GM18520 (cell line): Measurements from ENCODE around the gene NDC1.
"Not testable (repeated sequence)": the region's sequence is repeated elsewhere in the genome, so short reads cannot be mapped to it uniquely, and the experiment has no call there.

Source experiments
- ATAC-seq: cut with Tn5 transposase; IDR thresholded peaks from one replicate; pipeline ENCODE4 v1.9.1; 2021; ENCODE audit not compliant: unreplicated experiment

Gene NDC1, protein sequence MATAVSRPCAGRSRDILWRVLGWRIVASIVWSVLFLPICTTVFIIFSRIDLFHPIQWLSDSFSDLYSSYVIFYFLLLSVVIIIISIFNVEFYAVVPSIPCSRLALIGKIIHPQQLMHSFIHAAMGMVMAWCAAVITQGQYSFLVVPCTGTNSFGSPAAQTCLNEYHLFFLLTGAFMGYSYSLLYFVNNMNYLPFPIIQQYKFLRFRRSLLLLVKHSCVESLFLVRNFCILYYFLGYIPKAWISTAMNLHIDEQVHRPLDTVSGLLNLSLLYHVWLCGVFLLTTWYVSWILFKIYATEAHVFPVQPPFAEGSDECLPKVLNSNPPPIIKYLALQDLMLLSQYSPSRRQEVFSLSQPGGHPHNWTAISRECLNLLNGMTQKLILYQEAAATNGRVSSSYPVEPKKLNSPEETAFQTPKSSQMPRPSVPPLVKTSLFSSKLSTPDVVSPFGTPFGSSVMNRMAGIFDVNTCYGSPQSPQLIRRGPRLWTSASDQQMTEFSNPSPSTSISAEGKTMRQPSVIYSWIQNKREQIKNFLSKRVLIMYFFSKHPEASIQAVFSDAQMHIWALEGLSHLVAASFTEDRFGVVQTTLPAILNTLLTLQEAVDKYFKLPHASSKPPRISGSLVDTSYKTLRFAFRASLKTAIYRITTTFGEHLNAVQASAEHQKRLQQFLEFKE

DNA sequence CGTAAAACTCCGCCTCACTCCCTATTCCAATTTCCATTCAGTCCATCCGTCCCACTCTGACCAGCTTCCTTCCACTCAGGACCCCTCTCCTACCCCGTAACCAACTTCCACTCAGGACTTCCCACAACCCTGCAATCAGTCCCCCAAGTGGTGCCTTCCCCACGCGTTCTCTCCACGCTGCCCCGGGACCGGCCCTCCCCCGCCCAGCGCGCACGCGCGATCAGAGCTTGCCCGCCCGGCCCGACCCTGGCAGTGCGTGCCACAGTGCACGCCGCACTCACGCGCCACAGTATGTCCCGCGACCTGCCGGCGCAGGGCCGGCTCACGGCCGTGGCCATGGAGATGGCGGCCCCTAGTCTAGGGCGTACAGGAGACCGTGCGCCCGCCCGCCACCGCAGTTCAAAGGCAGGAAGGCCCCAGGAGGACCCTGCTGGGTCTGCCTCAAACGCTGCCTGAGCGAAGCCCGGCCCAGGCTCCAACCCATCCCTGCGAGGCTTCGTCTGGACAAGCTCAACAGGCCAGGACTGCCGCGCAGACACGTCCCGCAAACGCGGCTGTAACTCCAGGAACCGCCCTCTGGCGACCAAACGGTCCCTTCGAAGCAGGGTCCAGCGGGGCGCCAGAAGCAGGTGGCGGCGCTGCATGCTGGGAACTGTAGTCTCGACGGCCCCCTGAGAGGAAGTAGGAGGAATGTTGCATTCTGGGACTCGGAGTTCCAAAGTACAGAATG, at the start of gene NDC1:
Gene NDC1, minus strand, starts transcription at position 373 of the 730 bp plus-strand sequence. Its CDS starts 35 bp downstream, at position 338.
- peak; percentile 79 for ATAC-seq

DNA sequence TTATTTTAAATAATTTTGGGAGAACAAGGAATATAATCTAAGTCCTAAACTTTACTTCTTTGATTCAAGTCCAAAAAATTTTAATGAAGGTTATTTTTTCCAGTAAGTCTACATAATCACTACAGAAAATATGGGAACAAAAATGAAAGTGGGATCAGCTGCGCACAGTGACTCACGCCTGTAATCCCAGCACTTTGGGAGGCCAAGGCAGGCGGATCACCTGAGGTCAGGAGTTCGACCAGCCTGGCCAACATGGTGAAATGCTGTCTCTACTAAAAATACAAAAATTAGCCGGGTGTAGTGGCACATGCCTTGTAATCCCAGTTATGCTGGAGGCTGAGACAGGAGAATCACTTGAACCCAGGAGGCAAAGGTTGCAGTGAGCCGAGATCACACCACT, 45.5 kb upstream of the NDC1 start:
- not testable (repeated sequence) for ATAC-seq

DNA sequence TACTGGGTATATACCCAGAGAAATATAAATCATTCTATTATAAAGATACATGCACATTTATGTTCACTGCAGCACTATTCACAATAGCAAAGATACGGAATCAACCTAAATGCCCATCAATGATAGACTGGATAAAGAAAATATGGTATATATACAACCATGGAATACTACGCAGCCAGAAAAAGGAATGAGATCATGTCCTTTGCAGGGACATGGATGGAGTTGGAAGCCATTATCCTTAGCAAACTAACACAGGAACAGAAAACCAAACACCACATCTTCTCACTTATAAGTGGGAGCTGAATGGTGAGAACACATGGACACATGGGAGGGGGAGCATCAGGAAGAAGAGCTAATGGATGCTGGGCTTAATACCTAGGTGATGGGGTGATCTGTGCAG, 43.8 kb upstream of the NDC1 start:
- ATAC-seq = not testable (repeated sequence)

DNA sequence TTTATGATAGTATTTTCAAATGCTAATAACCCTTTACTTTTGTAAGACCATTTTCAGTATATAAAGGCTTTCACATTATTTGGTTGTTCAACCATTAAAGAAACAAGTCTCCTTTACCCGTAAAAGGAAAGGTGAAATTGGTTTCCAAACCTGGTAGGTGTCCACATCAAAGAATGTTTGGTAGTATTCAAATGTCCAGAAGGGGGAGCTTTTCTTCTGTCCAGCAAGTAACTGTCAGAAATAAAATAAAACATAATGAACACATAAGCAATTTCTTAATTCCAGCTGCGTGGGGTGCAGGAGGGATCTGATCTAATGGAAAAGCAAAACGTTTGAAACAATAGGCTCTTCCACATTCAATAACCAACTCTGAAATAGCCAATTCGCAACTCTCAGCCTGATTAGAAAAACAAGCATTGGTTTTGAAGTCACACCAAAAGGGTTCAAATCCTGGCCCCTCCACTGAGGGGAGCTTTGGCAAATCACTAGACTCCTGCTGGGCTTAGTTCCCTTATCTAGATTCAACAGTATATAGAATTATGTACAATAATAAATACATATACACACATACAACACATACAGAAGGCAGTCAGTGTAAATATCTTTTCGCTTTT, 40.5 kb upstream of the NDC1 start:
- no peak for ATAC-seq

DNA sequence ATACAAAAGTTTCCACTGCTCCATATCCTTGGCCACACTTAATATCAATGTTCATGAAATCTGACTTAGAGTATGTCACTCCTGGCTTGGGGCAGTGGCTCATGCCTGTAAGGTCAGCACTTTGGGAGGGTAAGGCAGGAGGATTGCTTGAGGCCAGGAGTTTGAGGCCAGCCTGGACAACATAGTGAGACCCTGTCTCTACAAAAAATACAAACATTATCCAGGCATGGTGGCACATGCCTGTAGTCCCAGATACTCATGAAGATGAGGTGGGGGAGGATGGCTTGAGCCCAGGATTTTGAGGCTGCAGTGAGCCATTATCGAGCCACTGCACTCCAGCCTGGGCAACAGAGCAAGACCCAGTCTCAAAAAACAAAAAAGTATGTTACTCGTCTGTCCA, 37.1 kb upstream of the NDC1 start:
- ATAC-seq = not testable (repeated sequence)

DNA sequence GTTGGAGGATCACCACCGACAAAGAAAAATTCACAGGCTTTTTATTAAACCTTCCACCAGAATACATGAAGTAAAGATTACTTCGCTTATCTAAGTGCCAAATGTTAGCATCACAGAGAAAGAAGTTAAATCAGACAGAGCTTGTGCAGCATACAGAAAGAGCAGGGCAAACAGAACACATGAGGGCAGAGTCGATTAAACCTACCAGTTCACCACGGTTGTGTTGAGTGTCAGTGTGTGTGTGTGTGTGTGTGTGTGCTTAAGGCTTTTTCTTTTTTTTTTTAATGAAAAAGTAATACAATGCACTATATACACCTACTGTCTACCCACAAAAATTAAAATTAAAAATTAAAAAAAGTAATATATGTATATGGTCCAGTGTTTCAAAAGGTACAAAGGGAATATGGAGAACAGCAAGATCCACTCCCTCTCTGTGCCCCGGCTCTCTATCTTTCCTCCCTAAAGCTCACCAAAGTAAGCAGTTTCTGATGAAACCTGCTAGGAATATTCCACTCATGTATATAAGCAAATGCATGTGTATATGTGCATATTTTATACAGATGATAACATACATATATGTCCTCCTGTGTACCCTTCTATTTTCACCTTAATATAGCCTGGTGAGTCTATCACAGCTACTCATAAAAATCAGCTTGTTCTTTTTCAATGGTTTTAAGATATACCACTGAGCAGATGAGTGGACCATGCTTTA, 33.8 kb upstream of the NDC1 start:
- no peak for ATAC-seq

DNA sequence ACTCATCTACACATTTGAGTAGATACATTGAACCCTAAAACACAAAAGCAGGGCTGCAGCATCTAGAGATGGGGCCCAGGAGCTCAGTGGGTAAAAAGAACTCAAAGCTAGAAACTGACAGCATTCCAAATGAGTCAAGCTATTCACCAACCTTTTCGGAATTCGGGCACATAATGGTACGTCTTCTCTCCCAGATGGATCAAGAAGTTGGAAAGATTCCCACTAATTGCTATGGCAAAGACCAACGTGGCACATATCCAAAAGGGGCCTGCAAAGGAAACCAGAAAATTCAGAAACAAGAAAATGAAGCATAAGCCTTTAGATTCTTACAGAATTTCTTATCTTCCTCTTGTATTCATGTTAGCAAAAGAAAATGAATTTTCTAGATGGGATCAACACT, 33.1 kb upstream of the NDC1 start:
- ATAC-seq = no peak

DNA sequence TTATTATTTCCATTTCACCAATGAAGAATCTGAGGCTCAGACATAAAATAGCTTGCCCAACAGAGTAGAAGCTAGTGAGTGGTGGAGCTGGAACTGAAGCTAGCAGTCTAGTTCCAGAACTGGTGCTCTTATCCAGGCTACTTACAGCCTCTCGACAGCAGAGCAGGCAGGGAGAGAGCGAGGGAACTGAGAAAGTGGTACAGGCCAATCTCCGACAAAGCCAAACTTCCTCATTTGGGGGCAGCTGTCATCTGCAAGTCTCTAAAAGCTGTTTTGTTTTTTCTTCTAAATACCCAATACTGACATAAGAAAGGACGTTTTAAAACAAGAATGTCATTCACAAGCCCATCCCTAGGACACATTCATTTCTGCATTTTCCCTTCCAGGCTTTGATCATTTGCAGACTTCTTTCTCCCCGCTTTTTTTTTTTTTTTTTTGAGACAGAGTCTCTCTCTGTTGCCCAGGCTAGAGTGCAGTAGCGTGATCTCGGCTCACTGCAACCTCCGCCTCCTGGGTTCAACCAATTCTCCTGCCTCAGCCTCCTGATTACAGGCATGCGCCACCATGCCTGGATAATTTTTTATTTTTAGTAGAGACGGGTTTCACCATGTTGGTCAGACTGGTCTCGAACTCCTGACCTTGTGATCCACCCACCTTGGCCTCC, 31.5 kb upstream of the NDC1 start:
- ATAC-seq = no peak

DNA sequence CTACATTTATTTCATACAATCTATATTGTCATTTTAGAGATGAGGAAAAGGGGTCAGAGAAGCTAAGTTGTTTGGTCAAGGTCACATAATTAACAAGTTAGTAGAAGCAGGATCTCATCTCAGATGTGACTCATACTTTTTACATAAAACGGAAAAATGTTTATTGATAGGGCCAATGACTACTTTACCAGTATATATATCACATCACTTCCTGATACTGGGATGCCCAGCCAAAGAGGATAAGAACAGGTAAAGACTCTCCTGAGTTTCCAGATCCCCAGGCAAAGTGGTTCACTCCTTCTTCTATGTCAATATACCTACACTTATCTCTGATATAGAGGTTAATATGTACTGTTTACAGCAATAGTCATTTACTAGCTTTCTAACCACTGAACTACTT, 30.5 kb upstream of the NDC1 start:
- no peak for ATAC-seq

DNA sequence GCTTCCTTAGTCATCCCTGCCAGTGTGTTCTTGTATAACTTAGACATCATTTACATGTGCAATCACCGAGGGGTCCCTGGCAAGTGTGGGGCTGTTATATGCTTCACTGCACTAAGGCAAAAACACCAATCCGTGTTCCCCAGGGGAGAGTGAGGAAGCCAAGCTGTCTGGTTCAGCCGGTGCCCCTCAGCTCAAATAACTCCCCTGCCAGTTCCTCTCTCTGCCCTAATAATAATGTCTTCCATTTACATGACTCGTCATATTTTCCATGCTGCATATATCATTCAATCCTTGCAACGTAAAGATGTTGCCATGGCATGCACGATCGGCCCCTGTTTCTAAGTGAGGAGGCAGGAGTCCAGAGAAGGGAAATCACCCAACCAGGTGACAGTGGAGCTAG, 24.4 kb upstream of the NDC1 start:
- ATAC-seq = no peak

DNA sequence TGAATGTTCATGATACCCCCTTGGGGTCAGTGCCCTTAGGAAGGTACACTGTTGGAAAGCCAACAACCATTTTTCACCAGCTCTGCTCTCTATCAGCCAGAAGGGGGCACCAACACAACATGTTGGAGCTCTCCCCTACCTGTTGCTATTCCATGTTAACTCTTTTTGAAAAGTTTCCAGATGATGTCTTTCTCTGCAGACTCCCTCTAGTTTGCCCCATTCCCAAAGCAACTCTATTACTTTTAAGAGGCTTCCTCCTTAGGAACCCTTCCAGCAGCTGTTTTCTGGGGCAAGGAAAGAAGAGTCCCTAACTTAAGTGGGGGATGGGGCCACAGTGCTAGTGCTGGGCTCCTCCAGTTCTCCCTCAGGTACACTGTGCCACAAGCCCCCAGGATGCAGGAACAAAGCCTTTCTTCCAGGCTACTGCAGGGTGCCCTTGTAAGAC, 22.9 kb upstream of the NDC1 start:
- ATAC-seq = no peak

DNA sequence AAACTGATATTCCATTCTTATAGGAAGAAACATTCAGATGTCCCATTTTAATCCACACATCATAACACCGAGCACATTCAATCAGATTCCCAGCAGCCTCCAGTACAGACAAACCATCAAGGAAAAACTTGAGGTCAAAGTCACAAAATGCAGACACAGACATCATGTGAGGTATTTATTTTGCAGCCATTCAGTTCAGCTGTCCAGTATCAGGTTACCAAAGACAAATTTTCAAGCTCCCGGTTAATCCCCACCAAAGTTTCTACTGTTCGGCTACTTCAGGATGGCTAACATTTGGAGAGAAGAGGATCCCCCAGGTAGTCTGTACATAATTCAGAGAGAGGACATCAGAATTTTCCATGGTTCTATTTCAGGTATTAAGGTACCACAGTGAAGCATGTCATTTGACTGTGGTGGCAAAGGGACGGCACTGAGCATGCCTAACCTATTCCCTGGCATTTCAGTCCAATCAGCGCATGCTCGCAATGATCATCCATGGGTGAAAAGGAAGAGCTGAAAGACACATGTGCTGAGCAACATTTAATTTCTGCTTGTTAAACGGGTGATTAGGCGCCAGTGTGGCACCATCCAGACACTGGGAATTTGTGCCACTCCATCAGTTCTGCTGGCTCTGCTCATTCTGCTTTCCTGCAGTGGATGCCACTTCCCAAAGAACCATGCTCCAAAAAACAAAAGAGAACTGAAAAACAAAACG, 13.6 kb upstream of the NDC1 start:
- ATAC-seq = no peak

DNA sequence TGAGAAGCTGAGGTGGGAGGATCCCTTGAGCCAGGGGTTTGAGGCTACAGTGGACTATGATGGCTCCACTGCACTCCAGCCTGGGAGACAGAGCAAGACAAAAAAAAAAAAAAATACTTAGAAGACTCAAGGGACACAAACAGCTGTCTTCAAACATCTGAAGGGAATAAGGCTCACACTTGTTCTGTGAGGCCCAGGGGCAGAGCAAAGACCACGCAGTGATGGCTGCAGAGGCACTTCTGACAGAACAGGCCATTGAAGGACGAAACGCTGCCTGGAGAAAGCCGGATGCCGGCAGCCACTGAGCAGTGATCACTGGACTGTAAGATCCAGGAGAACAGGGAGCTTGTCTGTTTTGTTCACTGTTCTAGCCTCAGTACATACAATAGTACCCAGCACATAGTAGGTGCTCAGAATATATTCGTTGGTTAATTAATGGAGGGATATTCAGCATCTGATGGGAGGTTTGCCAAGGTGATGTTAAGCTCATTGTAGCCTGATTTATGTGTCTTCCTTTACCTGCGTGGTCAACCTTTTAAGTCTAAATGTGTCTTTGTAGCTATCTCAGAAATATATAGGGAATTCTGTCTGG, 12.1 kb upstream of the NDC1 start:
- no peak for ATAC-seq

DNA sequence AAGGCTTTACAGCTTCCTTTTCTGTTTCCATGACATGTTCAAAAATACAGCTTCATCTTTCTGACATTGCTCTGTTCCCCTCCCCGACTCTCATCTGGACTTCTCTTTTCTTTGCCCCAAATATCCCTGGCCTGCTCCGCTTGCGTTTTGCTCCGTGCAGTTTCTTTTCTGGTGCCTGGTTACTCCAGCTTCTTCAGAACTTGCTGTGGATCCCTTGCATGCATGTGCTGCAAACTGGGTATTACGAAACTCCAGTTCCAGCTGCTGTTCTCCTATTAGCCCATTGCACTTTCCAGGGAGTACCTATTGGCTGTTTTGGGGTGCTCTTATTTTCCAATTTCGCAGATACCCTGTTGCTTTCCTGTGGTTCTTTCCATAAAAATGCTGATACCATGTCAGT, 9.9 kb upstream of the NDC1 start:
- no peak for ATAC-seq

DNA sequence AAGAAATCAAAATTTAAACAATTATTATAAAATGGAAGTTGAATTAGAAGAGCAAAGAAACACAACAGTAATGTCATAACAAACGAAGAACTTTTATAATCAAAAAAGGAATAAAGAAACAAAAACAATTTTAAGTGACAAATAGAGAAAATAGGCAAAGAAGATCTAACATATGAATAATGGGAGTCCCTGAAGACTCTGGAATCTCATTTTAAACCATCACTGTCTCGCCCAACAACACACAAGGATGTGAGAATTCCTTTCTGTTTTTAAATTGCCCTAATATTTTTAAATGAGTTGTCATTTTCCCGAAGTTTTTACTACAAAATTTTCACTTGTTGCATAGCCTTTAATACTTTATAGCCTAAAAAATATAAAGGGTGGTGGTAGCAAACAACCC, 4.3 kb upstream of the NDC1 start:
- no peak for ATAC-seq

DNA sequence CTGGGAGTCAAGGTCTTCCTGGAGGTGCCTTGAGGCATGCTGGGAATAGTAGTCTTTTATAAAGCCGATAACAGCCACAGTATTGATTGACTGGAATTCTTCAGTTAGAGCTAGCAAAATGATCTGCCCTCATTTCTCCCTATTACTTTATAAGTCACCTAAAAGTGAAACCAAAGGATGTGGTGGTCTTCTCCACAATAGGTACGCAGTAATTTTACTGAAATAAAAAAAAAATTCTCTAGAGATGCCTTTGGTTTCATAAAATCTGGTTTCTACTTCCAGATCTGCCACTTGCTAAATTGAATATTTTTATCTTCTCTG, 518 bp upstream of the NDC1 start:
- ATAC-seq = no peak

DNA sequence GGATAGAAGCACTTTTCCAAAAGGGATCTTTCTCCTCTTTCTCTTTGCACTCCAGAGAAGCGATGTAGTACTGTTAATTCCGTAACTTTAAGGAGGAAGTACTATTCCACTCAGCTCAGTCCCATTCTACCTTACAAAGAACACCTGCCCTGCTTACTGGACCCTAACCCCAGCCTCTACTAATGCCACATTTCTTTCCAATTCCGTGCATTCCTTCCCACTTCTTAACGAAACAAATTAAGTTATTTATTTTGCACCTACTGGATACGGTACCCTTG, 511 bp downstream of the NDC1 start:
- no peak for ATAC-seq

DNA sequence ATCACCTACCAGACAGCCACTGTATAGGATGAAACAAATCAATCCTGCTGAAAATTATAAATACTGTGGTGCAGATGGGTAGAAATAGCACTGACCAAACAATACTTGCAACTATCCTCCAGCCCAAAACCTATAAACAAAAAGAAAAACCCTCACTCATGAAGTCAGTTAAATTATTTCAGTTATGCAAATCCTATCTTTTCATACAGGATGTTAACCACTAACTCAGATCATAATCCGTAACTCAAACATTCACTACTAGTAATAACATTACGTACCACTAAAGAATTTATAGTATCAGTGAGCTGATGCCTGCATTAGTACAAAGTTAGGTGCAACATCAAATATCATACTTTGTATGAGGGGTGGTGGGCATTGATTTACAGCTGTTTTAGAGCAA, 2.6 kb downstream of the NDC1 start:
- no peak for ATAC-seq

DNA sequence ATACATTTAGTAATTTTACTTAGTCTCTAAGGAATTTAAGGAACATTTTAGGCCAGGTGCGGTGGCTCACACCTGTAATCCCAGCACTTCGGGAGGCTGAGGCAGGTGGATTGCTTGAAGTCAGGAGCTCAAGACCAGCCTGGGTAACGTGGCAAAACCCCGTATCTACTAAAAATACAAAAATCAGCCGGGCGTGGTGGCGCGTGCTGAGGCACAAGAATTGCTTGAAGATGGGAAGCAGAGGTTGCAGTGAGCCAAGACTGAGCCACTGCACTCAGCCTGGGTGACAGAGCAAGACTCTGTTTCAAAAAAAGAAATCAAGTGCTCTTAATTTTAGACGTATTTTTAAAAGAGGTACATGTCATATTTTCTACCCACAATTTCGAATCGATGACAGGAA, 3.3 kb downstream of the NDC1 start:
- ATAC-seq = no peak

DNA sequence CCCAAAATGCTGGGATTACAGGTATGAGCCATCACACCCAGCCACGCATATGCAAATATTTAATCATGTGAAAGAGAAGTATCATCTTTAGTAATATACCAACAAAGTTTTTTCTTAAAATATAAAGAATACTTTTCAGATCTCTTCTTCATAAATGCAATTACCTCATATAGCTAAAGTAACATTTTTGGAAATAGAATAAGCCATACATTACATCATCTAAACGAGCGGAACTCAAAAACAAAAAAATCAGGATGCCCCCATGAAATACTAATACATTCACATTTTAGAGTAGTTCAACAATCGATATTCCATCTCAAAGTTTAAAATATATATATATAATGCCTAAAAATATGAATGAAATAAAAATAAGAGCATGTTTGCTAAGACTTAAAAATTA, 4.7 kb downstream of the NDC1 start:
- no peak for ATAC-seq
